NCI-H146 treated with DMSO at 0.1 percent for 48 hours (cell line): ENCODE data around the gene SAMD4A.

Experiments used
- DNase-seq: peaks from one replicate; lab custom pipeline; 2025; ENCODE audit not compliant: unreplicated experiment; lab: John Stamatoyannopoulos, UW

Gene SAMD4A

GRCh38 chr14:54680651-54681050, 113.7 kb downstream of the SAMD4A start:
- DNase-seq = no peak

- no peak for DNase-seq
These were observed 114.9 kb downstream of the SAMD4A start for GRCh38 chr14:54681811-54682261.

DNA sequence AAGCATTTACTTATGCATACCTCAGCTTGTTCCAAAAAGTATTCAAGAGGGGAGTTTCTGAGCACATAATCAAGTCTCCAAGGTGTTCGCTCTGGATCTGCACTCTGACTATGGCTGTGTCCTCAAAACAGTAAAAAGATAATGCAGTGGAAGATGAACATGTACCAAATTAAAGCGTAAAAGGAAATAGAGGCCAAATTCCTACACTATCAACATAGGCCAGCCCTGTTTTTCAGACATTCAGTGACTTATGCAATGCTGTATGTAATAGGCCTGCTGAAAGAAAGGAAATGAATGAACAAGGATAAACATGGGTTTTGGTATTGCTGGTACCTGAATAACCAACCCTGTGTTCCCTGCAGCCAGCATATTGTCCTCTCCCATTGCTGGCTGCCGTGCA, 115.7 kb downstream of the SAMD4A start:
- DNase-seq = no peak

- DNase-seq = no peak
These were observed 117.2 kb downstream of the SAMD4A start for GRCh38 chr14:54683882-54684794.

GRCh38 chr14:54685286-54685845, 118.4 kb downstream of the SAMD4A start:
- DNase-seq = no peak

DNA sequence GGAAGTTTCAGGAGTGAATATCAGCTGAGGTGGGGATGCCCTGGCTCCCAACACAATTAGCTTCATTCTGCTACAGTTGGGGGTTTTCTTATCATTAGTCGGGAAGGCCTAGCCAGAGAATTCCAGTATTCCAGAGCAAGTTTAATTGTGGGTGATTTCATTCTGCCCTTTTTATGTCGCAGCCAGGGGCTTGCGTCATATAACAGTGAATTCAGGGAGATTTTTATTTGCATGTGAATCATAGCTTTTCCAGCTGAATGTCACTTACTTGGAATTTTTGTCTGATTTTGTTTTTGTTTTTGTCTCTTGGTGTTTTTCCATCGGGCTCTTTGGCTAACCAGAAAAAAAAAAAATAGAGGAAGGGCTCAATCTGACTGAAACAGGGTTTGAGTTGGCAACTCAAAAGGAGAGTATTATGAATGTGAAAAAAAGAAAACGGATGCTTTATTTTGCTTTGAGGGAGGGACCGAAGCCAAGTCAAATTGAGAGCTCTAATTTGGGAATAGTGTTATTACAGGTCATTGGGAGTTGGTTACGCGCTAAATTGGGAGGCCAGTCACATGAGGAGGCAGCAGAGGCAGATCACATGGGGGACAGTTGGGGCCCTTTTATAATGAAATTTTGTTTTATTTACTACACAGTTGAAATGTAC, 119.4 kb downstream of the SAMD4A start:
- DNase-seq = no peak

DNA sequence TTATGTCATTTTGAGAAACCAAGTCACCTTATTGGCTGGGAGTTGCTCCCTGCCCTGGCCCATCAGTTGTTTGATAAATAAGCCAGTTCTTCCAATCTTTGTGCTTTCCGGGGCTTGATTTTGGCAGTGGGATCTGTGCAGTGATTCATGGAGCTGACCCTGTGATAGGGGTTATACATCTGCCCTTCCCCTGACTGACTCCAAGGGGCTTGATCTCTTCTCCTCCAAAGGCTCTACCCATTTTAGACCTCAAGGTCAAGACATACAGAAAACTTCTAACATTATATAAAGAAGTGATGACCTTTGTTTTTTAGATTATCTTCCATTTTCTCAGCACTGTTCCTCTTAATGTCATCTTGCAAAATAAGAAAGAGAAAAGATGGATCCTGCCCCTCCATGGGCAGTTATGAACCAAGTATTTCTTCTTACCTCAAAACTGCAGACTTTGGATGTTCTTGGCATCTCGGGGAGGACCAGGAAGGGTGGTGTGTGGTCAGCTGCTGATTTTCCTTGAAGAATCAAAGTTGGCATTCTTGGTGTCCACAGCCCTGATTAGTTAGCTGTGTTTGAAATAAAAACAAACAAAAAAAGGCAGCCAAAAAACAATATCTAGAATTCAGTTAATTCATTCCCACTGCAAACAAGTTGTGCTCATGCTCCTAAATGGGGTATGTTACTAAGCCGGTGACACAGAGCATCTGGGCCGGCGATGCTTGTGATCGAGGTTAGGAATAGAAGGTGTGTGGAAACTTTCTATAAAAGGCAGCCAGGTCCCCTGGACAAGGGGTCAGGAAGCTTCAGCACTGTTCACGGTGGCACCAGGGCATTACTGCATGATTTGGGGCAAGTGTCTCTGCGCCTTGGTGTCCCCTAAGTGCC, 120.2 kb downstream of the SAMD4A start:
- no peak for DNase-seq

GRCh38 chr14:54687750-54688119, 120.8 kb downstream of the SAMD4A start:
- DNase-seq = no peak

DNA sequence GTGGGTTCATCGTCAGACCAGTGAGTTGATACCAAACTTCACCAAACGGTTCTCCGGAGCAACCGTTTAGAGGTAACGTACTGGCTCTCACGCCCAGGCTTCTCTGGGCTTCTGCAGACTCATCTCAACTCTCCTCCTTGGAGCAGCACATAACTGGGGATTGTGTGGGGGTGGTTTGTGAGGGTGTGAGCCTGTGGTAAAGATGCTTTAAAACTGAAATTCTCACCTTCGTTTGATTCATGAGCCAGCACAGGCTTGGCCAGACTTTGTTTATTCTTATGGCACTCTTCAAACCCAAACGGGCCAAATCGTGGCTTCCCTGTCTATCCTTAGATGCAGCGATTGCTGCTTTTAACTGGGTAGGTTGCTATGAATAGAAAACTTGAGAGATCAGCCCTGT, 121.3 kb downstream of the SAMD4A start:
- DNase-seq = no peak

DNA sequence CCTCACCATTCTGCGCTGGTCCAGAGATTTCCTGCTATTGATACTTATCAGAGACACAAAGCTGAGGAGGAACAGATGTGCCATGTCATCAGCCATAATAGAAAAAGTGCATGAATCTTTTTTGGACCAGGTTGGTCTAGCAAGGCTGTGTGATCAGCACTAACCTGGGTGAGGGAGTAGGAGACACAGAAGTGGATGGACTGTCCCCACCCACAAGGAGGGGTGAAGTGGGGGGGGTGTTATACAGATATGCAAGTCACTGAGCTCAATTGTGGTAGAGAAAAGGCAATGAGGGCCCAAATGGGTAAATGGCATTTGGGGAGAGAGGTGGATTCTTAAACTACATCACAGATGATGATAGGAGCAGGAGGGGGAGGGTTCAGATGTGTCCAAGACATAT, 123.0 kb downstream of the SAMD4A start:
- DNase-seq = no peak

- no peak for DNase-seq
These were observed 124.0 kb downstream of the SAMD4A start for GRCh38 chr14:54690887-54691286.

- peak; percentile 3 for DNase-seq
These were observed 124.8 kb downstream of the SAMD4A start for GRCh38 chr14:54691525-54692283.

GRCh38 chr14:54692284-54692772, 125.4 kb downstream of the SAMD4A start:
- DNase-seq = no peak

GRCh38 chr14:54693761-54694160, 126.8 kb downstream of the SAMD4A start:
- DNase-seq = no peak

DNA sequence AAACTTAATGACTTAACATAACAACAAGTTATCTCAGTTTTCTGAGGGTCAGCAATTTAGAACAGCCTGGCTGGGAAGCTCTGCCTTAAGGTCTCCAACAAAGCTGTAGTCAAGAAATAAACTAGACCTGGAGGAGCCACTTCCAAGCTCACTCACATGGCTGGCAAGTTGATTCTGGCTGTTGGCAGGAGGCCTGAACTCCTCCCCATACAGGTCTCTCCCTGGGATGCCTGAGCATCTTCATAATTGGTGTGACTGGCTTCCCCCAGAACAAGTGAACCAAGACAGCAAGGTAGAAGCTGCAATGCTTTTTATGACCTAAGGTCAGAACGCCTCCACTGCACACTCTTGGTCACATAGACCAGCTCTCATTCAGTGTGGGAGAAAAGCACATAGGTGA, 128.3 kb downstream of the SAMD4A start:
- DNase-seq = no peak

DNA sequence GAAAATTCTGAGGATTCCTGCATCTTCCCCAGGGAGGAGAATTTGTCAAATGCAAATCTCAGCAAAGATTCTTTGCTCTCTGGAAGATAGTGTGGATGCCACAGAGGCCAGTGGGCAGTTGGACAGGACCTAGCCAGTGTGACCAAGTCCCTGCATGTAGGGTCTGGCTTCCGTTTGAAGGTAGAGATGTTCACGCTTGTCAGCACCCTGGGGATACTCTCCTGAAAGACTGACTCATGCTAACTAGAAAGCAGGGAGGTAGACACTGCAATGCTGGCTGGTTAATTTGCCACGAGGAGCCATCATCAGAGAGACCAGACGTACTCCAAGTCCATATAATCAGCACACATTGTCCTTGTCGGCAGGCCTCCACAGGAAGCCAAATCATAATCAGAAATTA, 130.1 kb downstream of the SAMD4A start:
- DNase-seq = no peak

DNA sequence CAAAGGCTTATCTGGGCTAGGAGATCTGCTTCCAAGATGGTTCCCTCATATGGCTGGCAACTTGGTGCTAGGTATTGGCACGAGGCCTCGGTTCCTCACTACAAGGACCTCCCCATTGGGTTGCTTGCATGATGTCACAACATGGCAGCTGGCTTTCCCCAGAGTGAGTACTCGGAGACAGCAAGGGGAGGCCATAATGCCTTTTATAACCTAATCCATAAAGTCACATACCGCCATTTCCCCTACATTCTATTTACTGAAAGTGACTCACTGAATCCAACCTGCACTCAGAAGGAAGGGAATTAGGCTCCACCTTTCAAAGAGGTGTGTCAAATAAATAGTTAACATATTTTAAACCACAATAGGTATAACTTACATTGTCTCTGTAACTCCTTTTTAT, 130.9 kb downstream of the SAMD4A start:
- no peak for DNase-seq

GRCh38 chr14:54698501-54698900, 131.6 kb downstream of the SAMD4A start:
- DNase-seq = no peak

- DNase-seq = no peak
These were observed 132.1 kb downstream of the SAMD4A start for GRCh38 chr14:54698966-54699530.

DNA sequence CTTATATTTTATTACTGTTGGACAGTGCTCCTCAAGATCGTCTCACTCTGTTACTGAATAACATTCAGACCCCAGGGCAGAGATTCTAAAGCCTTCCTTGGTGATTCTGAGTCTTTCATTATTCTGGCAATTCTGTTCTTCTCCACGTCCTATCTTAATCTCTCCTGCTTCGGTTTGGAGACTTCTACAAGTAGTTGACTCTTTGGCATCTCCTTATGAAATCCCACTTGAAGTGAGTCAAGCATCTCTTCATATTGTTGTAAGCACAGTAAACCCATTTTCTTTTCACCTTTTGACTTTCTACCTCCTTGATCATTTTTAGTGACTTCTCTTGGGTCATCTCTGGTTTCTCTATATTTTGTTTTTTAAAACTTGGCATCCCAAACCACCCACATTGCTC, 132.8 kb downstream of the SAMD4A start:
- DNase-seq = no peak
